HG03439 (cell line): Measurements from ENCODE around the gene MYH7B.

Source experiments
- ATAC-seq: cut with Tn5 transposase; IDR thresholded peaks from one replicate; pipeline ENCODE4 v1.9.1; 2021; ENCODE audit warnings: mild to moderate bottlenecking, moderate library complexity; ENCODE audit not compliant: unreplicated experiment

Gene MYH7B

GRCh38 chr20:35004051-35004725 lies 48.5 kb downstream of the MYH7B start:
- ATAC-seq, result no peak

GRCh38 chr20:35004749-35005462 lies 49.2 kb downstream of the MYH7B start:
- ATAC-seq, result no peak
